IMR-90 (cell line): ENCODE measurements around the gene ZNF195. TPM values are rescaled to one million over a fixed set of nuclear protein-coding genes. Genes with fewer than 3 reads are reported as not detected.

Experiments used
- ATAC-seq: fragments of 200-7000 bp; cut with Tn5 transposase; 2 replicates; pipeline ENCODE4 v1.9.1; 2020; ENCODE audit warnings: low read depth, mild to moderate bottlenecking, moderate library complexity
- BruUV-seq: library from RNA; stranded (reverse); fragments of 400-500 nt; replicated peaks from 2 replicates; lab custom pipeline; 2021; lab: Mats Ljungman, UMichigan
- CTCF ChIA-PET: fragments of 300-600 bp; formaldehyde crosslinking; extraction: SDS; loops from one replicate; lab custom pipeline; 2021; ENCODE audit warnings: antibody characterized with exemption; lab: Yijun Ruan, JAX
- POLR2A ChIA-PET: fragments of 300-600 bp; sonication (Branson Sonifier 250); formaldehyde crosslinking; loops from one replicate; lab custom pipeline; 2022; ENCODE audit warnings: antibody characterized with exemption; ENCODE audit not compliant: unreplicated experiment; lab: Charles Lee
- DNase-seq: peaks from one replicate; pipeline ENCODE4 v3.0.0; 2013
- H2AFZ ChIP-seq: replicated peaks from 2 replicates; pipeline ENCODE3; 2013; ENCODE audit warnings: low read length, mild to moderate bottlenecking; ENCODE audit not compliant: poor library complexity
- H2AK5ac ChIP-seq: 2 replicates; pipeline ENCODE4 v1.6.1; 2013; ENCODE audit warnings: low read depth, low read length, inconsistent platforms
- H2AK9ac ChIP-seq: replicated peaks from 2 replicates; pipeline ENCODE3; 2013; ENCODE audit warnings: mild to moderate bottlenecking, low read depth, low read length, moderate library complexity; ENCODE audit not compliant: poor library complexity
- H2BK120ac ChIP-seq: 2 replicates; pipeline ENCODE4 v1.6.1; 2013; ENCODE audit warnings: low read depth, low read length, inconsistent platforms
- H2BK15ac ChIP-seq: 3 replicates; pipeline ENCODE4 v1.6.1; 2013; ENCODE audit warnings: low read depth, low read length, inconsistent platforms
- H2BK20ac ChIP-seq: 2 replicates; pipeline ENCODE4 v1.6.1; 2013; ENCODE audit warnings: low read depth, mild to moderate bottlenecking, inconsistent platforms, low read length, moderate library complexity
- H2BK5ac ChIP-seq: 2 replicates; pipeline ENCODE4 v1.6.1; 2013; ENCODE audit warnings: mild to moderate bottlenecking, low read depth, low read length, inconsistent platforms; ENCODE audit not compliant: poor library complexity, severe bottlenecking
- H3K14ac ChIP-seq: replicated peaks from 2 replicates; pipeline ENCODE4 v1.6.1; 2013; ENCODE audit warnings: low read depth, low read length, inconsistent platforms
- H3K18ac ChIP-seq: 2 replicates; pipeline ENCODE4 v1.6.1; 2013; ENCODE audit warnings: low read depth, low read length, control low read depth
- H3K23ac ChIP-seq: 2 replicates; pipeline ENCODE4 v1.6.1; 2013; ENCODE audit warnings: low read depth, low read length, inconsistent platforms
- H3K27ac ChIP-seq: 2 replicates; pipeline ENCODE4 v1.5.1; 2013; ENCODE audit warnings: mild to moderate bottlenecking, control low read depth, low read length; ENCODE audit not compliant: insufficient read depth
- H3K27me3 ChIP-seq: 2 replicates; pipeline ENCODE4 v1.6.1; 2013; ENCODE audit warnings: low read length; ENCODE audit not compliant: control insufficient read depth, insufficient read depth
- H3K36me3 ChIP-seq: 2 replicates; pipeline ENCODE4 v1.6.1; 2013; ENCODE audit warnings: low read length, mixed read lengths; ENCODE audit not compliant: control insufficient read depth, insufficient read depth
- H3K4ac ChIP-seq: 2 replicates; pipeline ENCODE4 v1.6.1; 2013; ENCODE audit warnings: low read depth, low read length, inconsistent platforms
- H3K4me1 ChIP-seq: 2 replicates; pipeline ENCODE4 v1.6.1; 2013; ENCODE audit warnings: low read length, mixed read lengths; ENCODE audit not compliant: control insufficient read depth, insufficient read depth
- H3K4me2 ChIP-seq: 2 replicates; pipeline ENCODE4 v1.6.1; 2013; ENCODE audit warnings: low read depth, mild to moderate bottlenecking, control low read depth, low read length, moderate library complexity
- H3K4me3 ChIP-seq: 2 replicates; pipeline ENCODE4 v1.5.1; 2013; ENCODE audit warnings: low read depth, mild to moderate bottlenecking, control low read depth, low read length, moderate library complexity; ENCODE audit not compliant: insufficient read depth
- H3K56ac ChIP-seq: 2 replicates; pipeline ENCODE4 v1.6.1; 2013; ENCODE audit warnings: low read length, inconsistent platforms; ENCODE audit not compliant: insufficient read depth; ENCODE audit errors: extremely low read depth
- H3K79me1 ChIP-seq, 2 experiments: 2 replicates each; pipeline ENCODE4 v1.6.1; 2013; ENCODE audit warnings: low read length in 2 of 2, inconsistent platforms in 1 of 2, low read depth in 1 of 2
- H3K9ac ChIP-seq: 2 replicates; pipeline ENCODE4 v1.6.1; 2013; ENCODE audit warnings: low read depth, low read length, control low read depth
- H3K9me1 ChIP-seq: 2 replicates; pipeline ENCODE4 v1.6.1; 2013; ENCODE audit warnings: low read length, inconsistent platforms; ENCODE audit not compliant: insufficient read depth
- H3K9me3 ChIP-seq: 2 replicates; pipeline ENCODE4 v1.6.1; 2013; ENCODE audit warnings: low read length; ENCODE audit not compliant: control insufficient read depth, insufficient read depth
- H4K20me1 ChIP-seq: 2 replicates; pipeline ENCODE4 v1.6.1; 2013; ENCODE audit warnings: low read length, inconsistent platforms; ENCODE audit not compliant: insufficient read depth
- H4K5ac ChIP-seq: 2 replicates; pipeline ENCODE4 v1.6.1; 2013; ENCODE audit warnings: mild to moderate bottlenecking, low read depth, low read length, control low read depth
- H4K8ac ChIP-seq, 2 experiments: 2 replicates each; pipeline ENCODE4 v1.6.1; 2013; ENCODE audit warnings: low read depth in 2 of 2, low read length in 2 of 2, control low read depth in 1 of 2, inconsistent platforms in 1 of 2
- H4K91ac ChIP-seq: 2 replicates; pipeline ENCODE4 v1.6.1; 2013; ENCODE audit warnings: low read depth, low read length, inconsistent platforms; ENCODE audit not compliant: insufficient read depth
- ELK1 ChIP-seq: fragments of 150-350 bp; IDR thresholded peaks from 2 replicates; pipeline ENCODE4 v1.6.1; 2016; ENCODE audit warnings: low read depth, mild to moderate bottlenecking, low read length, moderate library complexity, borderline replicate concordance
- MAFK ChIP-seq: IDR thresholded peaks from 2 replicates; pipeline ENCODE4 v1.6.1; 2012; ENCODE audit warnings: low read depth, low read length, improper control_type of control experiment
- MXI1 ChIP-seq: IDR thresholded peaks from 2 replicates; pipeline ENCODE4 v1.6.1; 2012; ENCODE audit warnings: low read depth, mild to moderate bottlenecking, low read length, moderate library complexity, borderline replicate concordance
- RAD21 ChIP-seq: IDR thresholded peaks from 2 replicates; pipeline ENCODE4 v1.6.1; 2012; ENCODE audit warnings: low read length, improper control_type of control experiment
- RCOR1 ChIP-seq: IDR thresholded peaks from 2 replicates; pipeline ENCODE4 v1.6.1; 2012; ENCODE audit warnings: mild to moderate bottlenecking, low read length, improper control_type of control experiment; ENCODE audit not compliant: insufficient replicate concordance
- WGBS, 2 experiments: methylation state at CpG; one replicate each; pipeline versions ENCODE4 v1.1.5 to v1.1.7; 2013; ENCODE audit warnings: missing lambda C conversion rate in 2 of 2; ENCODE audit not compliant: insufficient read length in 1 of 2; ENCODE audit errors: extremely low coverage in 2 of 2; 5-methylcytosine and 5-hydroxymethylcytosine counted together
- dilution Hi-C: fragments of 300-500 bp; cut with HindIII; formaldehyde crosslinking; loops from one replicate; pipeline ENCODE4 v1.14.3; 2018; ENCODE audit warnings: low sequenced_read_pairs; ENCODE audit not compliant: unreplicated experiment
- in situ Hi-C: fragments of 300-500 bp; cut with MboI; formaldehyde crosslinking; loops from 3 replicates; pipeline ENCODE4 v1.14.3; 2019; ENCODE audit warnings: low sequenced_read_pairs, inconsistent platforms, mixed read lengths
- intact Hi-C: fragments of 100-400 bp; cut with micrococcal nuclease; formaldehyde crosslinking; loops from 2 replicates; pipeline ENCODE4 v1.10.0; 2022
- polyA plus RNA-seq, 3 experiments: library from polyadenylated mRNA; depleted of rRNA; stranded (reverse); fragments of >200 nt; gene quantifications; 2 replicates each; pipeline ENCODE4 v1.2.3, GENCODE V29; 2012; ENCODE audit warnings: low replicate concordance in 1 of 3
- total RNA-seq: library from RNA; depleted of rRNA; stranded (reverse); fragments of >200 nt; gene quantifications from 2 replicates; pipeline ENCODE4 v1.2.3, GENCODE V29; 2012
- TF ChIP-seq, protein P1 (sequence below): fragments of 150-350 bp; IDR thresholded peaks from 2 replicates; pipeline ENCODE4 v1.6.1; 2017; ENCODE audit warnings: mild to moderate bottlenecking, antibody characterized with exemption, low read length, low read depth

Gene ZNF195
- total and polyA plus RNA-seq, 2 of the 4 experiments (the other 2 are of a cell fraction) = 10.2 to 24.4 TPM

DNA sequence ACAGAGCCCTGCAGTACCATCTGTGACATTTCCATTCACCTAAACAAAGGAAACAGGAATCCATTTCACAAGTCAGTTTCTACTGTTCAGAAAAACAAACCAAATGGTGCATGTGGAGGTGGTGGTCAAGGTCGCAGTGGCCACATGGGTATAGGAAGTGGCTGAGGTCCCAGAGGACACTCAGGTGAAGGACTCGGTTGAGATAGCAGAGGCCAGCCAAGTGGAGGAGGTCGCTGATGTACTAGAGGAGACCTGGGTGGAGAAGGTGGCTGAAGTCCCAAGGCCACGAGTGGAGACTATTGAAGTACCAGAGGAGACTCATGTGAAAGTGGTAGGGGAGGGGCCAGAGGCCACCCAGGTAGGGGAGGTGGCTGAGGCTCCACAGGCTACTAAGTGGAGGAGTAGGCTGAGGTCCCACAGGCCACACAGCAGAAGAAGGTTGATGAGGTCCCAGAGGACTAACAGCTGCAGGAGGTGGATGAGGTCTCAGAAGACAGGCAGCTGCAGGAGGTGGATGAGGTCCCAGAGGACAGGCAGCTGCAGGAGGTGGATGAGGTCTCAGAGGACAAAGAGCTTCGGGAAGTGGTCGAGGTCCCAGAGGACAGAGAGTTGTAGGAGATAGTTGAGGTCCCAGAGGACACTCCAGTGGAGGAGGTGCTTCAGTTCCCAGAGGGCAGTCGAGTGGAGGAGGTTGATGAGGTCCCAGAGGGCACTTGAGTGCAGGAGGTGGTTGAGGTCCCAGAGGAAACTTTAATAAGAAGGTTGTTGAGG is 40.2 kb downstream of the ZNF195 start:
- Histone ChIP-seq H3K56ac (no peak overlapping the region), H3K79me1 (no peaks in the 10 kb centered on the region), H4K20me1 (no peaks in the 10 kb centered on the region), H3K9ac (no peak overlapping the region), H2BK15ac (no peak overlapping the region; the same call in 2 of the 3 replicates), H3K9me3 (no peaks in the 10 kb centered on the region), H3K36me3 (no peaks in the 10 kb centered on the region), H4K91ac (no peak overlapping the region), H3K4ac (no peak overlapping the region), H3K4me3 (no peak overlapping the region), H2AK5ac (no peak overlapping the region), H4K8ac (no peak overlapping the region), H3K27me3 (no peaks in the 10 kb centered on the region), H2AFZ (no peak overlapping the region), H2AK9ac (no peak overlapping the region), H3K4me1 (peaks cover 5% of the 10 kb centered on the region), H2BK20ac (no peak overlapping the region), H3K23ac (no peak overlapping the region), H3K9me1 (0 out of 2 replicates have a peak, but pooled peaks cover 3% of the 10 kb centered on the region), H3K27ac (no peak overlapping the region), H4K5ac (no peak overlapping the region), H3K4me2 (no peak overlapping the region), H2BK5ac (no peak overlapping the region), H3K18ac (no peak overlapping the region), H2BK120ac (no peak overlapping the region), H3K14ac (no peak overlapping the region)
- WGBS, 2 experiments = 32% methylated on average over 6 of the region's 7 CpGs; no CpG with 5 or more reads in 1 of the 2 experiments
- DNase-seq (no peak), ATAC-seq (no peak)
- no TSS peak for BruUV-seq
- POLR2A ChIA-PET = no interaction called here
- dilution Hi-C loops = no loop called here
- intact Hi-C loops = no loop called here
- CTCF ChIA-PET = no interaction called here
- in situ Hi-C loops = no loop called here
- TF ChIP-seq, protein P1, sequence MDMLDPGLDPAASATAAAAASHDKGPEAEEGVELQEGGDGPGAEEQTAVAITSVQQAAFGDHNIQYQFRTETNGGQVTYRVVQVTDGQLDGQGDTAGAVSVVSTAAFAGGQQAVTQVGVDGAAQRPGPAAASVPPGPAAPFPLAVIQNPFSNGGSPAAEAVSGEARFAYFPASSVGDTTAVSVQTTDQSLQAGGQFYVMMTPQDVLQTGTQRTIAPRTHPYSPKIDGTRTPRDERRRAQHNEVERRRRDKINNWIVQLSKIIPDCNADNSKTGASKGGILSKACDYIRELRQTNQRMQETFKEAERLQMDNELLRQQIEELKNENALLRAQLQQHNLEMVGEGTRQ = no peak
- TF ChIP-seq MXI1 = no peak
- TF ChIP-seq RCOR1 = no peak
- TF ChIP-seq RAD21 = no peak
- no peak for TF ChIP-seq ELK1
- TF ChIP-seq MAFK = no peak
